H1 (cell line): ENCODE data around the gene KRT23. TPM values are rescaled to one million over a fixed set of nuclear protein-coding genes. Genes with fewer than 3 reads are reported as not detected.

Source experiments
- CTCF ChIA-PET: fragments of 300-600 bp; sonication (Branson Sonifier 250); formaldehyde crosslinking; loops from one replicate; lab custom pipeline; 2021; ENCODE audit not compliant: partially characterized antibody; lab: Charles Lee
- POLR2A ChIA-PET: fragments of 300-600 bp; sonication (Branson Sonifier 250); formaldehyde crosslinking; loops from one replicate; lab custom pipeline; 2021; ENCODE audit warnings: inconsistent platforms; ENCODE audit not compliant: partially characterized antibody; lab: Charles Lee
- DNase-seq, 2 experiments: peaks; one replicate each; pipeline versions ENCODE4 v3.0.0 to v3.0.0-alpha.2; 2010 to 2022; ENCODE audit warnings: low spot score in 2 of 2, low read depth in 1 of 2, mixed read lengths in 1 of 2
- FAIRE-seq: peaks from 2 replicates; lab custom pipeline; 2011; peaks lifted over from hg19 to GRCh38; lab: Jason Lieb, UNC
- H2AFZ ChIP-seq: 2 replicates; pipeline ENCODE4 v1.8.1; 2012; ENCODE audit warnings: low read length, inconsistent platforms
- H2AK5ac ChIP-seq: 2 replicates; pipeline ENCODE4 v1.6.1; 2013; ENCODE audit warnings: low read depth, low read length
- H2BK120ac ChIP-seq: replicated peaks from 2 replicates; pipeline ENCODE3; 2013; ENCODE audit warnings: low read depth, low read length, inconsistent platforms
- H2BK12ac ChIP-seq: 2 replicates; pipeline ENCODE4 v1.6.1; 2013; ENCODE audit warnings: low read depth, low read length
- H2BK15ac ChIP-seq: 2 replicates; pipeline ENCODE4 v1.6.1; 2013; ENCODE audit warnings: low read length
- H2BK20ac ChIP-seq: 2 replicates; pipeline ENCODE4 v1.6.1; 2013; ENCODE audit warnings: low read length
- H2BK5ac ChIP-seq: 2 replicates; pipeline ENCODE4 v1.6.1; 2013; ENCODE audit warnings: low read depth, low read length
- H3K14ac ChIP-seq: 2 replicates; pipeline ENCODE4 v1.6.1; 2013; ENCODE audit warnings: inconsistent platforms; ENCODE audit not compliant: insufficient read length
- H3K18ac ChIP-seq: 2 replicates; pipeline ENCODE4 v1.6.1; 2013; ENCODE audit warnings: low read length; ENCODE audit errors: extremely low read depth
- H3K23ac ChIP-seq: 2 replicates; pipeline ENCODE4 v1.6.1; 2013; ENCODE audit warnings: inconsistent platforms; ENCODE audit not compliant: insufficient read length
- H3K23me2 ChIP-seq: 2 replicates; pipeline ENCODE4 v1.6.1; 2013; ENCODE audit warnings: low read depth, low read length
- H3K27ac ChIP-seq: 2 replicates; pipeline ENCODE4 v1.6.1; 2011; ENCODE audit warnings: low read depth, low read length, inconsistent platforms
- H3K27me3 ChIP-seq, 4 experiments: replicated peaks in 1 of 4; 1 replicate in 1 of 4; 2 replicates in 3 of 4; pipeline versions ENCODE4 v1.6.1 to v1.8.1; 2011 to 2013; ENCODE audit warnings: low read length in 3 of 4, mild to moderate bottlenecking in 3 of 4, inconsistent platforms in 2 of 4, mixed read lengths in 2 of 4, moderate library complexity in 1 of 4; ENCODE audit not compliant: control insufficient read depth in 3 of 4, insufficient read depth in 3 of 4; ENCODE audit errors: extremely low read depth in 1 of 4
- H3K36me3 ChIP-seq, 4 experiments: 2 replicates each; pipeline versions ENCODE4 v1.6.1 to v1.8.1; 2011 to 2013; ENCODE audit warnings: mild to moderate bottlenecking in 4 of 4, low read length in 3 of 4, moderate library complexity in 2 of 4, control low read depth in 1 of 4, inconsistent platforms in 1 of 4; ENCODE audit not compliant: insufficient read depth in 4 of 4, control insufficient read depth in 2 of 4
- H3K4ac ChIP-seq: replicated peaks from 2 replicates; pipeline ENCODE3; 2013; ENCODE audit warnings: low read length, low read depth, mixed read lengths, inconsistent platforms; ENCODE audit not compliant: insufficient read length
- H3K4me1 ChIP-seq, 4 experiments: replicated peaks in 1 of 4; 1 replicate in 1 of 4; 2 replicates in 3 of 4; pipeline versions ENCODE4 v1.6.1 to v1.8.1; 2011 to 2013; ENCODE audit warnings: low read length in 3 of 4, inconsistent platforms in 2 of 4, mixed read lengths in 1 of 4; ENCODE audit not compliant: insufficient read depth in 4 of 4, control insufficient read depth in 3 of 4
- H3K4me2 ChIP-seq, 2 experiments: 2 replicates each; pipeline versions ENCODE4 v1.6.1 to v1.8.1; 2011 to 2013; ENCODE audit warnings: low read depth in 2 of 2, low read length in 2 of 2, control low read depth in 1 of 2, inconsistent platforms in 1 of 2, mild to moderate bottlenecking in 1 of 2; ENCODE audit not compliant: insufficient read depth in 1 of 2
- H3K4me3 ChIP-seq, 4 experiments: fragments of 200-600, 300-600 bp in 1 of 4; sonication (generic), shearing (Covaris generic), sonication (Bioruptor Twin) in 1 of 4; 2 replicates each; pipeline versions ENCODE4 v1.5.1 to v1.8.1; 2011 to 2016; ENCODE audit warnings: low read length in 4 of 4, low read depth in 3 of 4, control low read depth in 2 of 4, inconsistent platforms in 2 of 4, mild to moderate bottlenecking in 2 of 4, mixed read lengths in 1 of 4, moderate library complexity in 1 of 4; ENCODE audit not compliant: insufficient read depth in 2 of 4; ENCODE audit errors: extremely low read depth in 1 of 4
- H3K56ac ChIP-seq: replicated peaks from 2 replicates; pipeline ENCODE3; 2013; ENCODE audit warnings: low read depth, mild to moderate bottlenecking, mixed read lengths, low read length, inconsistent platforms; ENCODE audit not compliant: insufficient read length
- H3K79me1 ChIP-seq: 2 replicates; pipeline ENCODE4 v1.6.1; 2013; ENCODE audit warnings: low read depth, low read length, control low read depth
- H3K79me2 ChIP-seq, 2 experiments: 2 replicates each; pipeline versions ENCODE4 v1.6.1 to v1.8.1; 2012 to 2013; ENCODE audit warnings: low read length in 2 of 2, mild to moderate bottlenecking in 2 of 2, inconsistent platforms in 1 of 2; ENCODE audit not compliant: insufficient read depth in 2 of 2, control insufficient read depth in 1 of 2
- H3K9ac ChIP-seq, 4 experiments: replicated peaks in 1 of 4; 1 replicate in 1 of 4; 2 replicates in 3 of 4; pipeline versions ENCODE4 v1.6.1 to v1.8.1; 2011 to 2013; ENCODE audit warnings: low read depth in 3 of 4, low read length in 3 of 4, control low read depth in 2 of 4, mild to moderate bottlenecking in 2 of 4, moderate library complexity in 2 of 4, inconsistent platforms in 1 of 4; ENCODE audit errors: extremely low read depth in 1 of 4
- H3K9me3 ChIP-seq, 2 experiments: 2 replicates each; pipeline versions ENCODE4 v1.6.1 to v1.8.1; 2012 to 2013; ENCODE audit warnings: mild to moderate bottlenecking in 2 of 2, moderate library complexity in 2 of 2, control low read depth in 1 of 2, inconsistent platforms in 1 of 2, low read depth in 1 of 2, low read length in 1 of 2, mixed read lengths in 1 of 2; ENCODE audit not compliant: insufficient read depth in 2 of 2
- H4K20me1 ChIP-seq, 2 experiments: replicated peaks in 1 of 2; 2 replicates each; pipeline versions ENCODE3 to v1.8.1; 2011 to 2013; ENCODE audit warnings: inconsistent platforms in 2 of 2, low read length in 2 of 2, mild to moderate bottlenecking in 1 of 2; ENCODE audit not compliant: insufficient read depth in 2 of 2, control insufficient read depth in 1 of 2
- H4K5ac ChIP-seq: 2 replicates; pipeline ENCODE4 v1.6.1; 2013; ENCODE audit warnings: low read length, low read depth, mixed read lengths, inconsistent platforms; ENCODE audit not compliant: insufficient read length
- H4K8ac ChIP-seq: 2 replicates; pipeline ENCODE4 v1.8.0; 2013; ENCODE audit warnings: mild to moderate bottlenecking, moderate library complexity, low read length, inconsistent platforms; ENCODE audit not compliant: insufficient read depth; ENCODE audit errors: extremely low read depth
- H4K91ac ChIP-seq: replicated peaks from 2 replicates; pipeline ENCODE3; 2013; ENCODE audit warnings: low read length, mixed read lengths, inconsistent platforms; ENCODE audit not compliant: insufficient read length
- BCL11A ChIP-seq, 2 experiments: IDR thresholded peaks; one replicate each; pipeline ENCODE4 v1.6.1; 2011; ENCODE audit warnings: low read depth in 2 of 2, low read length in 2 of 2, mild to moderate bottlenecking in 2 of 2
- CBX5 ChIP-seq: fragments of 300-800, 300-1000 bp; sonication (generic); IDR thresholded peaks from 2 replicates; pipeline ENCODE4 v1.7.1; 2016; ENCODE audit warnings: antibody characterized with exemption, low read length, low read depth
- CBX8 ChIP-seq: fragments of 300-800, 300-1000 bp; sonication (generic); IDR thresholded peaks from 2 replicates; pipeline ENCODE4 v1.7.1; 2016; ENCODE audit warnings: low read depth, low read length, borderline replicate concordance
- CTBP2 ChIP-seq: IDR thresholded peaks from 2 replicates; pipeline ENCODE4 v1.7.0; 2011; ENCODE audit warnings: borderline replicate concordance, mild to moderate bottlenecking, moderate library complexity, mixed read lengths, low read length; ENCODE audit not compliant: insufficient read depth, insufficient read length
- E2F6 ChIP-seq: IDR thresholded peaks from 2 replicates; pipeline ENCODE4 v1.6.1; 2012; ENCODE audit warnings: inconsistent platforms
- EP300 ChIP-seq, 2 experiments: IDR thresholded peaks; 1 replicate in 1 of 2; 2 replicates in 1 of 2; pipeline ENCODE4 v1.6.1; 2011 to 2012; ENCODE audit warnings: low read depth in 2 of 2, low read length in 2 of 2, mild to moderate bottlenecking in 2 of 2, borderline replicate concordance in 1 of 2, inconsistent platforms in 1 of 2, moderate library complexity in 1 of 2
- FOSL1 ChIP-seq: IDR thresholded peaks from 2 replicates; pipeline ENCODE4 v1.6.1; 2011; ENCODE audit warnings: mild to moderate bottlenecking, low read depth, low read length, moderate library complexity; ENCODE audit not compliant: insufficient read depth
- KDM5A ChIP-seq: fragments of 200-600 bp; IDR thresholded peaks from 2 replicates; pipeline ENCODE4 v1.7.1; 2012; ENCODE audit warnings: mild to moderate bottlenecking, low read length, inconsistent platforms, mixed read lengths
- POU5F1 ChIP-seq: IDR thresholded peaks from 2 replicates; pipeline ENCODE4 v1.6.1; 2011; ENCODE audit warnings: low read depth, mild to moderate bottlenecking, low read length, moderate library complexity
- SIX5 ChIP-seq: IDR thresholded peaks from 2 replicates; pipeline ENCODE4 v1.6.1; 2011; ENCODE audit warnings: mild to moderate bottlenecking, low read depth, low read length
- SP2 ChIP-seq: IDR thresholded peaks from 2 replicates; pipeline ENCODE4 v1.6.1; 2012; ENCODE audit warnings: mild to moderate bottlenecking, low read length, inconsistent platforms
- USF2 ChIP-seq: IDR thresholded peaks from 2 replicates; pipeline ENCODE4 v1.6.1; 2011; ENCODE audit warnings: low read length, improper control_type of control experiment
- WGBS, 2 experiments: shearing (Covaris generic) in 1 of 2; methylation state at CpG; one replicate each; pipeline versions ENCODE4 v1.1.6 to v1.1.7; 2013 to 2015; ENCODE audit warnings: low lambda C conversion rate in 2 of 2, mixed read lengths in 2 of 2, inconsistent platforms in 1 of 2, low coverage in 1 of 2, missing lambda C conversion rate in 1 of 2; ENCODE audit not compliant: insufficient replicate concordance in 2 of 2, insufficient coverage in 1 of 2, insufficient read length in 1 of 2; ENCODE audit errors: extremely low coverage in 1 of 2, missing lambda C conversion rate in 1 of 2; 5-methylcytosine and 5-hydroxymethylcytosine counted together
- polyA plus RNA-seq, 7 experiments: library from polyadenylated mRNA; depleted of rRNA in 3 of 7; stranded (reverse) in 5 of 7; unstranded in 2 of 7; fragments of >200 nt in 5 of 7; fragments of 200-250 nt in 2 of 7; gene quantifications; 1 replicate in 5 of 7; 2 replicates in 1 of 7; 4 replicates in 1 of 7; pipeline versions ENCODE4 v1.2.1 to v1.2.3, GENCODE V29; 2011 to 2013; ENCODE audit warnings: missing spikeins in 2 of 7, mixed read lengths in 2 of 7
- total RNA-seq: library from RNA; stranded (reverse); fragmentation: NEBNext Ultra II Directional; extraction: Animal tissue kit (Norgen Biotek cat#: 25700); gene quantifications from 2 replicates; pipeline ENCODE4 v1.2.1, GENCODE V29; 2021

Gene KRT23
- total and polyA plus RNA-seq, 2 of the 8 experiments (the other 6 are each of a cell fraction or from before 2014, with no cell fraction given), result not detected

- 87% methylated on average over 8 of the region's 8 CpGs; no CpG with 5 or more reads in 1 of the 2 experiments for WGBS, 2 experiments
- TF ChIP-seq CBX5 (no peak), CTBP2 (no peak), FOSL1 (no peak), POU5F1 (no peak), SIX5 (no peak), EP300 (IDR thresholded peaks at IDR 0.05; ENCODE audit: borderline replicate concordance in 1 of 2, low read depth in 2 of 2, low read length in 2 of 2) (no peak), SP2 (no peak), CBX8 (no peak), USF2 (no peak), KDM5A (no peak), E2F6 (no peak), BCL11A (IDR thresholded peaks at IDR 0.05; ENCODE audit: low read depth in 2 of 2, low read length in 2 of 2) (no peak)
Measured at GRCh38 chr17:40980596-40980995, 43.1 kb upstream of the KRT23 start.

More at GRCh38 chr17:40980596-40980995, 43.1 kb upstream of the KRT23 start:
- Histone ChIP-seq H3K23me2 (no peaks in the 10 kb centered on the region), H4K20me1 (no peaks in the 10 kb centered on the region), H4K5ac (peak overlapping the region; percentile 23), H3K23ac (no peak overlapping the region), H3K36me3 (no peaks in the 10 kb centered on the region), H3K4me3 (no peak overlapping the region), H3K9me3 (no peaks in the 10 kb centered on the region), H2AK5ac (no peak overlapping the region), H2AFZ (peak overlapping the region; percentile 90; the same call in 1 of the 2 replicates), H2BK20ac (no peak overlapping the region), H3K4me1 (peaks cover 3 to 8% (median 6%) of the 10 kb centered on the region in 4 experiments; a peak in 4 of 7 replicates), H3K27me3 (no peaks in the 10 kb centered on the region), H3K9ac (no peak overlapping the region), H4K91ac (no peak overlapping the region), H2BK12ac (no peak overlapping the region; the same call in 1 of the 2 replicates), H4K8ac (no peak overlapping the region), H2BK5ac (no peak overlapping the region), H2BK120ac (no peak overlapping the region), H3K14ac (no peak overlapping the region), H3K79me1 (no peaks in the 10 kb centered on the region), H3K27ac (no peak overlapping the region), H3K4ac (no peak overlapping the region), H3K18ac (no peak overlapping the region), H2BK15ac (no peak overlapping the region), H3K56ac (no peak overlapping the region), H3K4me2 (no peak overlapping the region), H3K79me2 (no peaks in the 10 kb centered on the region)
- ChIA-PET CTCF (interaction anchor here (0.6 to 5.4 kb wide), 6 partner anchors 18 to 667 kb away, joined by 3 to 34 read pairs (median 4); no protein-coding TSS in a partner anchor), POLR2A (no interaction called here)
- DNase-seq, result no peak
- no peak for FAIRE-seq
